Panc1 (cell line): Measurements from ENCODE around the gene RPL27A. TPM values are rescaled to one million over a fixed set of nuclear protein-coding genes. Genes with fewer than 3 reads are reported as not detected.

Experiments
- ATAC-seq: fragments of 200-7000 bp; cut with Tn5 transposase; 2 replicates; pipeline ENCODE4 v1.9.1; 2020; ENCODE audit warnings: mild to moderate bottlenecking, moderate library complexity
- BruUV-seq: library from RNA; stranded (reverse); fragments of 400-500 nt; replicated peaks from 2 replicates; lab custom pipeline; 2021; lab: Mats Ljungman, UMichigan
- CTCF ChIA-PET: fragments of 300-600 bp; sonication (Branson Sonifier 250); formaldehyde crosslinking; loops from one replicate; lab custom pipeline; 2022; ENCODE audit warnings: antibody characterized with exemption; lab: Charles Lee
- POLR2A ChIA-PET: fragments of 300-600 bp; sonication (Branson Sonifier 250); formaldehyde crosslinking; loops from one replicate; lab custom pipeline; 2022; ENCODE audit warnings: antibody characterized with exemption; lab: Charles Lee
- DNase-seq: peaks from one replicate; pipeline ENCODE4 v3.0.0-alpha.2; 2010; ENCODE audit warnings: low read depth, low spot score
- H3K27ac ChIP-seq: 2 replicates; pipeline ENCODE4 v1.5.1; 2011; ENCODE audit warnings: mild to moderate bottlenecking, low read length, inconsistent platforms
- H3K27me3 ChIP-seq: fragments of 200-500 bp; sonication (Bioruptor generic); 2 replicates; pipeline ENCODE4 v1.6.0; 2014; ENCODE audit warnings: low read length, inconsistent platforms; ENCODE audit not compliant: control insufficient read depth, insufficient read depth
- H3K36me3 ChIP-seq: fragments of 200-500 bp; sonication (Bioruptor generic); 2 replicates; pipeline ENCODE4 v1.5.1; 2014; ENCODE audit warnings: inconsistent platforms, mild to moderate bottlenecking, low read length, moderate library complexity; ENCODE audit not compliant: control insufficient read depth, insufficient read depth
- H3K4me1 ChIP-seq: 2 replicates; pipeline ENCODE4 v1.5.1; 2011; ENCODE audit warnings: inconsistent platforms, mild to moderate bottlenecking, low read length, moderate library complexity; ENCODE audit not compliant: control insufficient read depth, insufficient read depth
- H3K4me3 ChIP-seq, 2 experiments: 2 replicates each; pipeline ENCODE4 v1.5.1; 2011 to 2012; ENCODE audit warnings: low read depth in 2 of 2, low read length in 2 of 2, mild to moderate bottlenecking in 2 of 2, inconsistent platforms in 1 of 2, moderate library complexity in 1 of 2
- H3K9me3 ChIP-seq: fragments of 200-500 bp; sonication (Bioruptor generic); 2 replicates; pipeline ENCODE4 v1.5.1; 2014; ENCODE audit warnings: low read depth, mild to moderate bottlenecking, inconsistent platforms, low read length, moderate library complexity; ENCODE audit not compliant: control insufficient read depth, insufficient read depth
- CTCF ChIP-seq: fragments of 450-650 bp; IDR thresholded peaks from 2 replicates; pipeline ENCODE4 v1.5.1; 2017; ENCODE audit warnings: mild to moderate bottlenecking
- POLR2AphosphoS5 ChIP-seq: IDR thresholded peaks from 2 replicates; pipeline ENCODE4 v1.6.1; 2012; ENCODE audit warnings: mild to moderate bottlenecking, low read depth, low read length, moderate library complexity
- REST ChIP-seq, 2 experiments: IDR thresholded peaks; 2 replicates each; pipeline ENCODE4 v1.6.1; 2011 to 2012; ENCODE audit warnings: low read depth in 2 of 2, control low read depth in 1 of 2, low read length in 1 of 2, mild to moderate bottlenecking in 1 of 2, moderate library complexity in 1 of 2; ENCODE audit not compliant: insufficient read depth in 1 of 2
- SIN3A ChIP-seq: IDR thresholded peaks from 2 replicates; pipeline ENCODE4 v1.6.1; 2012; ENCODE audit warnings: low read depth, mild to moderate bottlenecking, low read length, moderate library complexity, borderline replicate concordance; ENCODE audit not compliant: insufficient read depth
- TCF7L2 ChIP-seq: IDR thresholded peaks from 2 replicates; pipeline ENCODE4 v1.6.1; 2011; ENCODE audit warnings: mild to moderate bottlenecking, low read depth, low read length, inconsistent platforms
- in situ Hi-C: cut with HindIII; loops from 2 replicates; pipeline ENCODE4 v1.10.0; 2016; ENCODE audit warnings: low sequenced_read_pairs, low pct_unique_long_range_greater_than_20kb
- intact Hi-C: fragments of 100-400 bp; cut with micrococcal nuclease; formaldehyde crosslinking; loops from one replicate; pipeline ENCODE4 v1.10.0; 2022; ENCODE audit not compliant: unreplicated experiment
- total RNA-seq: library from RNA; stranded (reverse); gene quantifications from one replicate; pipeline ENCODE4 v1.2.1, GENCODE V29; 2021; ENCODE audit not compliant: unreplicated experiment

Gene RPL27A
- total RNA-seq, 1 experiment from 2014 or later, result 1,115 TPM

- Histone ChIP-seq H3K4me3 (no peak overlapping the region), H3K4me1 (peaks cover 26% of the 10 kb centered on the region), H3K9me3 (no peaks in the 10 kb centered on the region), H3K27ac (no peak overlapping the region), H3K36me3 (no peaks in the 10 kb centered on the region; the same call in 1 of the 2 replicates), H3K27me3 (no peaks in the 10 kb centered on the region)
- no TSS peak for BruUV-seq
- TF ChIP-seq REST (IDR thresholded peaks at IDR 0.05; ENCODE audit: insufficient read depth in 1 of 2, low read depth in 2 of 2, low read length in 1 of 2) (no peak), TCF7L2 (no peak), SIN3A (no peak), CTCF (no peak), POLR2AphosphoS5 (no peak)
- ATAC-seq (no peak), DNase-seq (no peak)
- ChIA-PET CTCF (no interaction called here), POLR2A (no interaction called here)
- intact Hi-C loops (no loop called here), in situ Hi-C loops (no loop called here)
Observed at GRCh38 chr11:8717544-8717875, 34.9 kb downstream of the RPL27A start.

GRCh38 chr11:8717876-8718753 is 35.5 kb downstream of the RPL27A start:
- intact Hi-C loops, result no loop called here
- in situ Hi-C loops, result no loop called here
- DNase-seq (no peak), ATAC-seq (no peak)
- TSS peak; percentile 32 for BruUV-seq
- Histone ChIP-seq H3K36me3 (no peaks in the 10 kb centered on the region; the same call in 1 of the 2 replicates), H3K4me1 (peaks cover 26% of the 10 kb centered on the region), H3K27ac (no peak overlapping the region; the same call in 1 of the 2 replicates), H3K27me3 (no peaks in the 10 kb centered on the region), H3K9me3 (no peaks in the 10 kb centered on the region), H3K4me3 (no peak overlapping the region)
- ChIA-PET POLR2A (no interaction called here), CTCF (no interaction called here)
- TF ChIP-seq TCF7L2 (no peak), CTCF (no peak), REST (IDR thresholded peaks at IDR 0.05; ENCODE audit: insufficient read depth in 1 of 2, low read depth in 2 of 2, low read length in 1 of 2) (no peak), SIN3A (no peak), POLR2AphosphoS5 (no peak)
